ACHN (cell line): ENCODE results near the gene IGSF3.

ENCODE experiments used
- DNase-seq: peaks from one replicate; pipeline ENCODE4 v3.0.0-alpha.2; 2015
- in situ Hi-C: cut with HindIII; loops from 2 replicates; pipeline ENCODE4 v1.10.0; 2017; ENCODE audit warnings: low sequenced_read_pairs, low pct_ligation_motif_present, low pct_unique_long_range_greater_than_20kb

The IGSF3 gene

DNA sequence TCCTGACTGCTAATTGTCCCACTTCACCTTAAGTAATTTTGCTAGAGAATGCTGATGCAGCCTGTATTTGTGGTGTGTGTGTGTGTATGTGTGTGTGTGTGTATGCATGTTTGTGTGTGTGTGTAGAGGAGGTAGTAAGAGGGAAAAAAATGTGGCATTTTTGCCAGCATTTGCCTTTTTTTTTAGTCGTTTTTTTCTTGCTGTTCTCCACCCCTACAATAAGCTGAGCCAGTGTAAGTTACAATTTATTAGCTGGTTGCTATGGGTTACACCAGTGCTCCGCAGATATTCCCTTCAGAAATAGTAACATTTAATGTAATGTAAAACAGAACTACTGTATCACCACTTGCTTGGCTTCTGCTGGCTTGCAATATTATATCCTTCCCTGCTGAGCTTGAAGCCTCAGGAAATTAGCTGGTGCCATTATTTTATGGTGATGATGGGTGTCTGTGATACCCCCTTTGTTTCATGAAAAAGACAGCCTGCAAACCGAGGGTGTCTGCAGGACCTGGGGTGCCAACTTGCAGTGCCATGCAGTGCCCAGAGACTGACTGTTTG is 23.4 kb upstream of the IGSF3 start:
- DNase-seq: no peak
- in situ Hi-C loops: no loop called here

GRCh38 chr1:116690396-116690848 is 22.9 kb upstream of the IGSF3 start:
- DNase-seq: no peak
- in situ Hi-C loops: no loop called here

- in situ Hi-C loops: no loop called here
- DNase-seq: no peak
Observed at GRCh38 chr1:116686723-116687352, 19.3 kb upstream of the IGSF3 start.

GRCh38 chr1:116686175-116686574 is 18.6 kb upstream of the IGSF3 start:
- in situ Hi-C loops: no loop called here
- no peak for DNase-seq

- DNase-seq: no peak
- in situ Hi-C loops: no loop called here
Observed at GRCh38 chr1:116684575-116684974, 17.0 kb upstream of the IGSF3 start.

DNA sequence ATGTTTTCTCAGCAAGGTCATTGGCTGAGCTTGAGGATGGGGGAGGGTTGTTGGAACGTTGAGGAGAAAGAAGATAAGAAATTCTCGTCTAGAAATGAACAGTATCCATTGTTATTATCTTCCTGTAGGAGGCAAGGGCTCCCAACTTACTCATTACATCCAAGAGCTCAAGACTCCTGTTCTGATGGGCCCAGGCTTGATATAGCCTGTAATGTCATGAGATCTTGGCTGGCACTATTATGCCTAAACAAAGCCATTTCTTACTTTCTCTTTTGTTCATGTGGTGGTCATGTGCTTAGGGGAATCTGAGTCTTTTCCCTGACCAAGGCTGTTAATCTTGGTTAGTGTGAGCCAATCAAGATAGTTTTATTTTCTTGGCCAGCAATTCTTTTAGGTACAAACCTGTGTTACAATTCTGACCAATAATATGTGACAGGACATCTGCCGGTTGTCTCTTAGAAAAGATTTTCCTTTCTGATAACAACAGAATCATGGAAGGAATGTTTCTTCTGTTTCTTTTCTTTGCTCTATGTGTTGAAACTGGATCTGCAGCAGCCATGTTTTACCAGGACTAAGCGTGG is 15.2 kb upstream of the IGSF3 start:
- DNase-seq: no peak
- in situ Hi-C loops: no loop called here

GRCh38 chr1:116681343-116681899 is 13.9 kb upstream of the IGSF3 start:
- in situ Hi-C loops: no loop called here
- DNase-seq: no peak

GRCh38 chr1:116680752-116681151 is 13.2 kb upstream of the IGSF3 start:
- in situ Hi-C loops: no loop called here
- DNase-seq: no peak

GRCh38 chr1:116679828-116680628 is 12.5 kb upstream of the IGSF3 start:
- in situ Hi-C loops: no loop called here
- DNase-seq: no peak

GRCh38 chr1:116679091-116679827 is 11.7 kb upstream of the IGSF3 start:
- in situ Hi-C loops: no loop called here
- DNase-seq: no peak

DNA sequence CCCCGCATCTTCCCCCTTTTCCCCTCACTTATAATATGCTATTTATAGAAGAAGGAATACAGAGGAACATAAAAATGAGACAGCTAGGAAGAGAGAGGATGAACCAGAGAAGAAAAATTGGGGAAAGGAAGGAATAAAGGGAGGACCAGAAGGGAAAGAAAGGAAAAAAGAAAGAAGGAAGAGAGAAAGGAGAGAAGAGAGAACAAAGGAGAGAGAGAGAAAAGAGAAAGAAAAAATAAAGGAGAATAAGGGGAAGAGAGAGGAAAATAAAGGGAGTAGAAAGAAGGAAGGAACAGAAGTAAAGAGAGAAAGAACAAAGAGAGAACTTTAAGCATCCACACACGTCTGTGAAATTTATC is 11.2 kb upstream of the IGSF3 start:
- in situ Hi-C loops: no loop called here
- DNase-seq: no peak

GRCh38 chr1:116677474-116678062 is 10.0 kb upstream of the IGSF3 start:
- in situ Hi-C loops: no loop called here
- DNase-seq: no peak

DNA sequence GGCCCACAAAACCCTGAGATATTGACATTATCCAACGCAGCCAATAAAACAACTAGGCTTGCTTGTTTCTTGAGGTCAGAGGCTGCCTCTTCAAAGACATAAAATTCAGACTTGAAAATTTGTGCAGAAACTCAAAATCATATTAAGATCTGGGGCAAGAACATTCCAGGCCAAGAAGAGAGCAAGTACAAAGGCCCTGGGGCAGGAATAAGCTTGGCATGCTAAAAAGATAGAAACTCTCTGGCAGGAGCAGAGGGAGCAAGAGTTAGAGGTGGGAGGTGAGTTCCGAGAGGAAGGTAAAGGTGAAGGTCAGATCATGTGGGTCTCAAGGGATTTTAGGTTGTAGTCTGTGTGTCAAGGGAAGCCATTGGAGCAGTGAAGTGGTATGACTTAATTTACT is 8.8 kb upstream of the IGSF3 start:
- DNase-seq: no peak
- in situ Hi-C loops: no loop called here

DNA sequence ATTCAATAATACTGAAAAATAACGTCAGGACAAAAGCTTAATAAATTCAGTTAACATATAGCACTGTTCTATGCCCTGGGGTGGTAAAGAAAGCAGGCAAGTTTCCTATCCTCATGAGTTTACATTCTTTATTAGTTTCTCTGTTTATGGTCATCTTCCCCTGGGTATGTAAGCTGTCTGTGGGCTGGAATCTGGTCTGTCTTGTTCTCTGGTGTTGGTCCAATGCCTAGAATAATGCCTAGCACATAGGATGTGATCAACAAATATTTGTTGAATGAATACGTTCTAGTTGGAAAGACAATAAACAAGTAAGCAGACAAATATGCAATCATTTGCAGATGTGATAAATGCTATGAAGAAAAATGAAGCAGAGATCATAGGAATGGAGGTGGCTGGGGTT is 7.2 kb upstream of the IGSF3 start:
- no peak for DNase-seq
- in situ Hi-C loops: no loop called here

- in situ Hi-C loops: no loop called here
- DNase-seq: no peak
Observed at GRCh38 chr1:116674011-116674531, 6.5 kb upstream of the IGSF3 start.

GRCh38 chr1:116671912-116672311 is 4.4 kb upstream of the IGSF3 start:
- in situ Hi-C loops: no loop called here
- DNase-seq: no peak

GRCh38 chr1:116671072-116671760 is 3.7 kb upstream of the IGSF3 start:
- in situ Hi-C loops: no loop called here

DNA sequence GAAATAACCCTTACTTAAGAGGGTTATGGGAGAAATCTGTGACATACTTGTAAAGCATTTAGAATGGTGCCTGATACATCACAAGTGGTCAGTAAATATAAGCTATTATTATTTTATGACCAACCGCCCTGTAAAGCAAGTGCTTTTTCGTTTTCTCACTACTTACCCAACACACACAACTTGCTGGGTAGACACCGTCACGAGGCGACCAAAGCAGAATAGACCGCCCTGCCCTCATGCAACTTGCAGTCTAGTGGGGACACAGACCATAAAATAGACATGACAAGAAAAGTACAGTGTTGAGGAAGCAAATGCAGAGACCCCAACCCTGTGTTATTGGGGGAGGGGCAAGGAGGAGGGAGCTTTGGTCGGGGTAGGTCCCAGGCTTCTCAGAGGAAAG is 744 bp upstream of the IGSF3 start:
- no peak for DNase-seq
- in situ Hi-C loops: no loop called here

More at GRCh38 chr1:116671072-116671760, 3.7 kb upstream of the IGSF3 start:
- DNase-seq: no peak
